Endothelial cell of umbilical vein (primary cell): ENCODE measurements around the gene TBC1D14. TPM values are rescaled to one million over a fixed set of nuclear protein-coding genes. Genes with fewer than 3 reads are reported as not detected.

Source experiments
- BruUV-seq: library from RNA; stranded (reverse); fragments of 400-500 nt; replicated peaks from 2 replicates; lab custom pipeline; 2021; lab: Mats Ljungman, UMichigan
- CTCF ChIA-PET: fragments of 300-600, 350-600 bp; sonication (Branson Sonifier 250); formaldehyde crosslinking; loops from one replicate; lab custom pipeline; 2021; ENCODE audit warnings: antibody characterized with exemption, inconsistent platforms; lab: Charles Lee
- POLR2A ChIA-PET: fragments of 300-600, 350-600 bp; sonication (Branson Sonifier 250); formaldehyde crosslinking; loops from one replicate; lab custom pipeline; 2021; ENCODE audit warnings: antibody characterized with exemption, inconsistent platforms; lab: Charles Lee
- DNase-seq: peaks from one replicate; pipeline ENCODE4 v3.0.0-alpha.2; 2011; ENCODE audit warnings: low read depth, low spot score
- FAIRE-seq: peaks from 2 replicates; lab custom pipeline; 2011; peaks lifted over from hg19 to GRCh38; lab: Jason Lieb, UNC
- H2AFZ ChIP-seq: 2 replicates; pipeline ENCODE4 v1.6.0; 2012; ENCODE audit warnings: low read depth, low read length, control low read depth, inconsistent platforms
- H3K27ac ChIP-seq: 2 replicates; pipeline ENCODE4 v1.5.1; 2011; ENCODE audit warnings: low read depth, mild to moderate bottlenecking, control low read depth, low read length, moderate library complexity; ENCODE audit not compliant: insufficient read depth
- H3K27me3 ChIP-seq, 2 experiments: 2 replicates each; pipeline versions ENCODE4 v1.6.0 to v1.6.1; 2011; ENCODE audit warnings: low read length in 2 of 2, mixed read lengths in 1 of 2; ENCODE audit not compliant: control insufficient read depth in 2 of 2, insufficient read depth in 2 of 2
- H3K36me3 ChIP-seq, 2 experiments: 2 replicates in 1 of 2; 3 replicates in 1 of 2; pipeline ENCODE4 v1.5.1; 2011; ENCODE audit warnings: low read length in 2 of 2, mild to moderate bottlenecking in 1 of 2, moderate library complexity in 1 of 2; ENCODE audit not compliant: control insufficient read depth in 2 of 2, insufficient read depth in 2 of 2; ENCODE audit errors: extremely low read depth in 1 of 2
- H3K4me1 ChIP-seq: 3 replicates; pipeline ENCODE4 v1.5.1; 2011; ENCODE audit warnings: mild to moderate bottlenecking, low read length; ENCODE audit not compliant: control insufficient read depth, insufficient read depth; ENCODE audit errors: extremely low read depth
- H3K4me2 ChIP-seq: 2 replicates; pipeline ENCODE4 v1.6.1; 2011; ENCODE audit warnings: low read length, control low read depth, mixed read lengths; ENCODE audit not compliant: insufficient read depth
- H3K4me3 ChIP-seq, 3 experiments: fragments of 200-600 bp in 1 of 3; sonication (generic), shearing (Covaris generic) in 1 of 3; replicated peaks in 1 of 3; 2 replicates each; pipeline ENCODE4 v1.5.1; 2011 to 2016; ENCODE audit warnings: control low read depth in 3 of 3, low read length in 3 of 3, mild to moderate bottlenecking in 2 of 3, inconsistent platforms in 1 of 3, low read depth in 1 of 3, moderate library complexity in 1 of 3; ENCODE audit not compliant: insufficient read depth in 1 of 3
- H3K79me2 ChIP-seq: 2 replicates; pipeline ENCODE4 v1.6.0; 2012; ENCODE audit warnings: low read length, inconsistent platforms; ENCODE audit not compliant: control insufficient read depth, insufficient read depth
- H3K9ac ChIP-seq: replicated peaks from 2 replicates; pipeline ENCODE3; 2011; ENCODE audit warnings: low read length, control low read depth; ENCODE audit not compliant: insufficient read depth; ENCODE audit errors: extremely low read depth
- H3K9me1 ChIP-seq: replicated peaks from 3 replicates; pipeline ENCODE4 v1.6.0; 2011; ENCODE audit warnings: mild to moderate bottlenecking, low read length; ENCODE audit not compliant: control insufficient read depth, insufficient read depth; ENCODE audit errors: extremely low read depth
- H3K9me3 ChIP-seq: replicated peaks from 2 replicates; pipeline ENCODE4 v1.5.1; 2012; ENCODE audit warnings: low read length, inconsistent platforms; ENCODE audit not compliant: control insufficient read depth, insufficient read depth
- H4K20me1 ChIP-seq: replicated peaks from 2 replicates; pipeline ENCODE3; 2011; ENCODE audit warnings: mild to moderate bottlenecking, low read length; ENCODE audit not compliant: control insufficient read depth, insufficient read depth; ENCODE audit errors: extremely low read depth
- CTCF ChIP-seq, 2 donors: IDR thresholded peaks; 1 replicate in 1 of 2; 2 replicates in 1 of 2; pipeline ENCODE4 v1.5.1; 2011; ENCODE audit warnings: low read length in 2 of 2, mild to moderate bottlenecking in 2 of 2, moderate library complexity in 2 of 2, control low read depth in 1 of 2, inconsistent platforms in 1 of 2, low read depth in 1 of 2; ENCODE audit not compliant: insufficient read depth in 1 of 2; ENCODE audit errors: extremely low read depth in 1 of 2
- EZH2 ChIP-seq: IDR thresholded peaks from 2 replicates; pipeline ENCODE4 v1.6.1; 2012; ENCODE audit warnings: borderline replicate concordance, low read depth, mild to moderate bottlenecking, moderate library complexity, low read length, inconsistent platforms; ENCODE audit not compliant: severe bottlenecking
- FOS ChIP-seq: IDR thresholded peaks from 2 replicates; pipeline ENCODE4 v1.6.1; 2011; ENCODE audit warnings: mild to moderate bottlenecking, low read length, moderate library complexity, borderline replicate concordance; ENCODE audit not compliant: insufficient read depth
- GATA2 ChIP-seq: IDR thresholded peaks from 2 replicates; pipeline ENCODE4 v1.7.0; 2011; ENCODE audit warnings: low read depth, mild to moderate bottlenecking, moderate library complexity, mixed read lengths, low read length; ENCODE audit not compliant: insufficient read length, insufficient read depth
- JUN ChIP-seq: IDR thresholded peaks from 2 replicates; pipeline ENCODE4 v1.6.1; 2011; ENCODE audit warnings: borderline replicate concordance, low read depth; ENCODE audit not compliant: insufficient read length, insufficient read depth
- MAX ChIP-seq: IDR thresholded peaks from 2 replicates; pipeline ENCODE4 v1.6.1; 2011; ENCODE audit not compliant: insufficient read depth, insufficient read length
- MYC ChIP-seq: IDR thresholded peaks from one replicate; pipeline ENCODE4 v1.6.1; 2011; ENCODE audit warnings: mild to moderate bottlenecking, low read depth, low read length
- POLR2A ChIP-seq: IDR thresholded peaks from 2 replicates; pipeline ENCODE4 v1.6.1; 2012; ENCODE audit warnings: low read depth, mild to moderate bottlenecking, control low read depth, low read length
- POLR2AphosphoS5 ChIP-seq: IDR thresholded peaks from 2 replicates; pipeline ENCODE4 v1.6.1; 2012; ENCODE audit warnings: low read depth, mild to moderate bottlenecking, control low read depth, low read length, moderate library complexity; ENCODE audit not compliant: insufficient read depth
- dilution Hi-C: fragments of 300-500 bp; cut with MboI; formaldehyde crosslinking; loops from one replicate; pipeline ENCODE4 v1.15.0; 2019; ENCODE audit warnings: low sequenced_read_pairs; ENCODE audit not compliant: extremely low pct_ligation_motif_present
- intact Hi-C: fragments of 100-400 bp; cut with micrococcal nuclease; formaldehyde crosslinking; loops from one replicate; pipeline ENCODE4 v1.10.0; 2022
- polyA plus RNA-seq, 4 experiments: library from polyadenylated mRNA; depleted of rRNA in 3 of 4; stranded (reverse) in 3 of 4; unstranded in 1 of 4; fragments of >200 nt; gene quantifications; 2 replicates each; pipeline versions ENCODE4 v1.2.1 to v1.2.3, GENCODE V29; 2011 to 2012; ENCODE audit warnings: missing spikeins in 1 of 4
- total RNA-seq: library from RNA; stranded (reverse); gene quantifications from 2 replicates; pipeline ENCODE4 v1.2.3, GENCODE V29; 2021

Gene TBC1D14
- total and polyA plus RNA-seq, 2 donors (not counting 3 experiments of a cell fraction or from before 2014, with no cell fraction given): 23.7 to 24.8 TPM

- dilution Hi-C loops: no loop called here
- H3K9ac ChIP-seq: no peak overlapping the region
- peaks cover 2 to 18% of the 10 kb centered on the region in 2 experiments for H3K36me3 ChIP-seq
- no peak overlapping the region for H3K27ac ChIP-seq
- no peaks in the 10 kb centered on the region for H3K27me3 ChIP-seq
- no peak overlapping the region for H2AFZ ChIP-seq
- ChIA-PET POLR2A (no interaction called here), CTCF (no interaction called here)
- DNase-seq: no peak
- H3K4me3 ChIP-seq: no peak overlapping the region
- no peaks in the 10 kb centered on the region for H3K4me1 ChIP-seq
- no peaks in the 10 kb centered on the region for H3K79me2 ChIP-seq
- H4K20me1 ChIP-seq: no peaks in the 10 kb centered on the region
- intact Hi-C loops: no loop called here
- BruUV-seq: no TSS peak
- no peaks in the 10 kb centered on the region for H3K9me3 ChIP-seq
- TF ChIP-seq MYC (no peak), MAX (no peak), EZH2 (no peak), POLR2AphosphoS5 (no peak), GATA2 (no peak), CTCF (IDR thresholded peaks at IDR 0.05; ENCODE audit: extremely low read depth in 1 of 2, insufficient read depth in 1 of 2, low read depth in 1 of 2, low read length in 2 of 2) (no peak), FOS (no peak), POLR2A (no peak), JUN (no peak)
- H3K4me2 ChIP-seq: no peak overlapping the region
- no peak for FAIRE-seq
- H3K9me1 ChIP-seq: no peaks in the 10 kb centered on the region
Measured at GRCh38 chr4:7002336-7002735, 92.7 kb downstream of the TBC1D14 start.
